Fibroblast of pulmonary artery (primary cell): ENCODE results near the gene HRH4.

ENCODE experiments used
- DNase-seq: peaks from one replicate; pipeline ENCODE4 v3.0.0-alpha.2; 2010; ENCODE audit warnings: low read depth
- H3K4me3 ChIP-seq: replicated peaks from 2 replicates; pipeline ENCODE4 v1.5.1; 2011; ENCODE audit warnings: low read depth, mild to moderate bottlenecking, control low read depth, low read length, moderate library complexity
- CTCF ChIP-seq: IDR thresholded peaks from 2 replicates; pipeline ENCODE4 v1.5.1; 2011; ENCODE audit warnings: mild to moderate bottlenecking, control low read depth, low read length, inconsistent platforms; ENCODE audit errors: missing control alignments

HRH4 gene

GRCh38 chr18:24443870-24444269 lies 16.6 kb upstream of the HRH4 start:
- DNase-seq = no peak
- H3K4me3 ChIP-seq = no peak overlapping the region
- no peak for TF ChIP-seq CTCF

GRCh38 chr18:24446453-24446852 lies 14.0 kb upstream of the HRH4 start:
- no peak overlapping the region for H3K4me3 ChIP-seq
- TF ChIP-seq CTCF = no peak
- no peak for DNase-seq

- no peak for DNase-seq
- peak; percentile 25 for TF ChIP-seq CTCF
- H3K4me3 ChIP-seq = no peak overlapping the region
Observed at GRCh38 chr18:24446953-24447538, 13.4 kb upstream of the HRH4 start.

GRCh38 chr18:24447961-24448360 lies 12.5 kb upstream of the HRH4 start:
- DNase-seq = no peak
- TF ChIP-seq CTCF = no peak
- H3K4me3 ChIP-seq = no peak overlapping the region

- no peak for TF ChIP-seq CTCF
- no peak overlapping the region for H3K4me3 ChIP-seq
- no peak for DNase-seq
Observed at GRCh38 chr18:24456549-24456948, 3.9 kb upstream of the HRH4 start.

GRCh38 chr18:24459772-24460171 lies 665 bp upstream of the HRH4 start:
- no peak for TF ChIP-seq CTCF
- H3K4me3 ChIP-seq = no peak overlapping the region
- peak; percentile 3 for DNase-seq

GRCh38 chr18:24461996-24462395 lies 1.6 kb downstream of the HRH4 start:
- H3K4me3 ChIP-seq = no peak overlapping the region
- DNase-seq = no peak
- TF ChIP-seq CTCF = no peak
